Measurements from ENCODE around the gene ECI1. TPM values are rescaled to one million over a fixed set of nuclear protein-coding genes. Genes with fewer than 3 reads are reported as not detected.

ECI1 gene
- total and polyA plus RNA-seq, 2 of the 13 experiments (the other 11 are each of a cell fraction or from before 2014, with no cell fraction given), result 82.0 to 102 TPM

DNA sequence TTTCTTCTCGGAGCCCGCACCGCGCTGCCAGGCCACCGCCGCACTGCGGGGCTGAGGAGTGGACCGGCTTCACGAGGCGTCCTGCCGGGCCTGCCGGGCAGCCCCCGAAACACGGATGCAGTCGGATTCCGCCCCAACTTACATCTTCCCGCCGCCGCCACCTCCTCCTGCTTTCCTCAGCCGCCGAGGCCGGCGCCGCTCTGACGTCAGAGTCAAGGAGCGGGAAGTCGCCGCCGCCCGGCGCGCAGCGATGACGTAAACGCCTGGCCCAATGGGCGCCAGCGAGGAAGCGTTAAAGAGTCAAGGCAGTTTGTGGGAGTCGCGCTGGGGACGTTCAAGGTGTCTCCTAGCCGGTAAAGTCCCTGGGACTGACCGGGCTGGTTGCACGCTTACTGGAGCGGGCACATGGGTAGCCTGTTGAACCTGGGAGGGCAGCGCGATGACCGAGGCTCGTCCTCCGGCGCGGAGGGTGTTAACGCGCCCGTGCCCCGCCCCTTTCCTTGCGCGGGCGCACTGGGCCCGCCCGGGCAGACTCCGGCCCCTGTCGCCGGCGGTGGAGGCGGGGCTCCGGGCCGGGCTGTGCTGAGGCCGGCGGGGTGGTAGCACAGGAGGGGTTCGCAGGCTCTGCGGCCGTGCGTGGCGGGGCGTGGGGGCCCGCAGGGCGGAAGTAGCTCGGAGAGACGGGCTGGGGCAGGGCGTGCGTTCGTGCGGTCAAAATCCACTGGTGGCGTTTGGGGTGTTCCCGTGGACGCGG, 16.7 kb upstream of the ECI1 start, which contains the start of gene RNPS1 (continued):
- TF ChIP-seq, protein P1, sequence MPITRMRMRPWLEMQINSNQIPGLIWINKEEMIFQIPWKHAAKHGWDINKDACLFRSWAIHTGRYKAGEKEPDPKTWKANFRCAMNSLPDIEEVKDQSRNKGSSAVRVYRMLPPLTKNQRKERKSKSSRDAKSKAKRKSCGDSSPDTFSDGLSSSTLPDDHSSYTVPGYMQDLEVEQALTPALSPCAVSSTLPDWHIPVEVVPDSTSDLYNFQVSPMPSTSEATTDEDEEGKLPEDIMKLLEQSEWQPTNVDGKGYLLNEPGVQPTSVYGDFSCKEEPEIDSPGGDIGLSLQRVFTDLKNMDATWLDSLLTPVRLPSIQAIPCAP (CRISPR knock-in tag; IDR thresholded peaks at IDR 0.05; ENCODE audit: low read depth), result no peak
- TF ChIP-seq, protein P2, sequence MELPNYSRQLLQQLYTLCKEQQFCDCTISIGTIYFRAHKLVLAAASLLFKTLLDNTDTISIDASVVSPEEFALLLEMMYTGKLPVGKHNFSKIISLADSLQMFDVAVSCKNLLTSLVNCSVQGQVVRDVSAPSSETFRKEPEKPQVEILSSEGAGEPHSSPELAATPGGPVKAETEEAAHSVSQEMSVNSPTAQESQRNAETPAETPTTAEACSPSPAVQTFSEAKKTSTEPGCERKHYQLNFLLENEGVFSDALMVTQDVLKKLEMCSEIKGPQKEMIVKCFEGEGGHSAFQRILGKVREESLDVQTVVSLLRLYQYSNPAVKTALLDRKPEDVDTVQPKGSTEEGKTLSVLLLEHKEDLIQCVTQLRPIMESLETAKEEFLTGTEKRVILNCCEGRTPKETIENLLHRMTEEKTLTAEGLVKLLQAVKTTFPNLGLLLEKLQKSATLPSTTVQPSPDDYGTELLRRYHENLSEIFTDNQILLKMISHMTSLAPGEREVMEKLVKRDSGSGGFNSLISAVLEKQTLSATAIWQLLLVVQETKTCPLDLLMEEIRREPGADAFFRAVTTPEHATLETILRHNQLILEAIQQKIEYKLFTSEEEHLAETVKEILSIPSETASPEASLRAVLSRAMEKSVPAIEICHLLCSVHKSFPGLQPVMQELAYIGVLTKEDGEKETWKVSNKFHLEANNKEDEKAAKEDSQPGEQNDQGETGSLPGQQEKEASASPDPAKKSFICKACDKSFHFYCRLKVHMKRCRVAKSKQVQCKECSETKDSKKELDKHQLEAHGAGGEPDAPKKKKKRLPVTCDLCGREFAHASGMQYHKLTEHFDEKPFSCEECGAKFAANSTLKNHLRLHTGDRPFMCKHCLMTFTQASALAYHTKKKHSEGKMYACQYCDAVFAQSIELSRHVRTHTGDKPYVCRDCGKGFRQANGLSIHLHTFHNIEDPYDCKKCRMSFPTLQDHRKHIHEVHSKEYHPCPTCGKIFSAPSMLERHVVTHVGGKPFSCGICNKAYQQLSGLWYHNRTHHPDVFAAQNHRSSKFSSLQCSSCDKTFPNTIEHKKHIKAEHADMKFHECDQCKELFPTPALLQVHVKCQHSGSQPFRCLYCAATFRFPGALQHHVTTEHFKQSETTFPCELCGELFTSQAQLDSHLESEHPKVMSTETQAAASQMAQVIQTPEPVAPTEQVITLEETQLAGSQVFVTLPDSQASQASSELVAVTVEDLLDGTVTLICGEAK (IDR thresholded peaks at IDR 0.05), result no peak
- TF ChIP-seq, protein P2 (CRISPR knock-in tag; IDR thresholded peaks at IDR 0.05), result peak; percentile 2; the same call in 1 of the 2 replicates
- TF ChIP-seq, protein P3, sequence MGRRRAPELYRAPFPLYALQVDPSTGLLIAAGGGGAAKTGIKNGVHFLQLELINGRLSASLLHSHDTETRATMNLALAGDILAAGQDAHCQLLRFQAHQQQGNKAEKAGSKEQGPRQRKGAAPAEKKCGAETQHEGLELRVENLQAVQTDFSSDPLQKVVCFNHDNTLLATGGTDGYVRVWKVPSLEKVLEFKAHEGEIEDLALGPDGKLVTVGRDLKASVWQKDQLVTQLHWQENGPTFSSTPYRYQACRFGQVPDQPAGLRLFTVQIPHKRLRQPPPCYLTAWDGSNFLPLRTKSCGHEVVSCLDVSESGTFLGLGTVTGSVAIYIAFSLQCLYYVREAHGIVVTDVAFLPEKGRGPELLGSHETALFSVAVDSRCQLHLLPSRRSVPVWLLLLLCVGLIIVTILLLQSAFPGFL (CRISPR knock-in tag; IDR thresholded peaks at IDR 0.05), result no peak
- TF ChIP-seq, protein P4, sequence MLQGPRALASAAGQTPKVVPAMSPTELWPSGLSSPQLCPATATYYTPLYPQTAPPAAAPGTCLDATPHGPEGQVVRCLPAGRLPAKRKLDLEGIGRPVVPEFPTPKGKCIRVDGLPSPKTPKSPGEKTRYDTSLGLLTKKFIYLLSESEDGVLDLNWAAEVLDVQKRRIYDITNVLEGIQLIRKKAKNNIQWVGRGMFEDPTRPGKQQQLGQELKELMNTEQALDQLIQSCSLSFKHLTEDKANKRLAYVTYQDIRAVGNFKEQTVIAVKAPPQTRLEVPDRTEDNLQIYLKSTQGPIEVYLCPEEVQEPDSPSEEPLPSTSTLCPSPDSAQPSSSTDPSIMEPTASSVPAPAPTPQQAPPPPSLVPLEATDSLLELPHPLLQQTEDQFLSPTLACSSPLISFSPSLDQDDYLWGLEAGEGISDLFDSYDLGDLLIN (CRISPR knock-in tag; IDR thresholded peaks at IDR 0.05; ENCODE audit: borderline replicate concordance), result peak; percentile 62; the same call in 1 of the 2 replicates
- peak; percentile 89 to 92 for TF ChIP-seq POLR2A (IDR thresholded peaks at IDR 0.05; ENCODE audit: insufficient read depth in 1 of 2, low read depth in 2 of 2, low read length in 2 of 2)
- peak; percentile 45; the same call in 1 of the 2 replicates for TF ChIP-seq ZNF331 (CRISPR knock-in tag; IDR thresholded peaks at IDR 0.05)
- no peak for TF ChIP-seq KAT7 (CRISPR knock-in tag; IDR thresholded peaks at IDR 0.05; ENCODE audit: borderline replicate concordance)
- TF ChIP-seq RXRB (CRISPR knock-in tag; IDR thresholded peaks at IDR 0.05; ENCODE audit: borderline replicate concordance), result peak; percentile 62; the same call in 1 of the 2 replicates
- TF ChIP-seq, protein P5, sequence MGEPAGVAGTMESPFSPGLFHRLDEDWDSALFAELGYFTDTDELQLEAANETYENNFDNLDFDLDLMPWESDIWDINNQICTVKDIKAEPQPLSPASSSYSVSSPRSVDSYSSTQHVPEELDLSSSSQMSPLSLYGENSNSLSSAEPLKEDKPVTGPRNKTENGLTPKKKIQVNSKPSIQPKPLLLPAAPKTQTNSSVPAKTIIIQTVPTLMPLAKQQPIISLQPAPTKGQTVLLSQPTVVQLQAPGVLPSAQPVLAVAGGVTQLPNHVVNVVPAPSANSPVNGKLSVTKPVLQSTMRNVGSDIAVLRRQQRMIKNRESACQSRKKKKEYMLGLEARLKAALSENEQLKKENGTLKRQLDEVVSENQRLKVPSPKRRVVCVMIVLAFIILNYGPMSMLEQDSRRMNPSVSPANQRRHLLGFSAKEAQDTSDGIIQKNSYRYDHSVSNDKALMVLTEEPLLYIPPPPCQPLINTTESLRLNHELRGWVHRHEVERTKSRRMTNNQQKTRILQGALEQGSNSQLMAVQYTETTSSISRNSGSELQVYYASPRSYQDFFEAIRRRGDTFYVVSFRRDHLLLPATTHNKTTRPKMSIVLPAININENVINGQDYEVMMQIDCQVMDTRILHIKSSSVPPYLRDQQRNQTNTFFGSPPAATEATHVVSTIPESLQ (CRISPR knock-in tag; conservative IDR thresholded peaks at IDR 0.05), result no peak
- no peak for TF ChIP-seq FOXM1 (CRISPR knock-in tag; IDR thresholded peaks at IDR 0.05)
- peak; percentile 98 for TF ChIP-seq ZFX (CRISPR knock-in tag; IDR thresholded peaks at IDR 0.05; ENCODE audit: low read depth)
- peak; percentile 43; the same call in 1 of the 2 replicates for TF ChIP-seq ZNF768 (CRISPR knock-in tag; IDR thresholded peaks at IDR 0.05)
- TF ChIP-seq RBM22 (optimal IDR thresholded peaks at IDR 0.05; ENCODE audit: low read length), result no peak
- no peak for TF ChIP-seq HMG20A (CRISPR knock-in tag; IDR thresholded peaks at IDR 0.05; ENCODE audit: borderline replicate concordance)

All from HepG2 (cell line).